HG03432 (cell line): Measurements from ENCODE around the gene MYRFL.
"Not testable (repeated sequence)": the region's sequence is repeated elsewhere in the genome, so short reads cannot be mapped to it uniquely, and the experiment has no call there.

ENCODE experiments used
- ATAC-seq: cut with Tn5 transposase; IDR thresholded peaks from one replicate; pipeline ENCODE4 v1.9.1; 2021; ENCODE audit warnings: mild to moderate bottlenecking, moderate library complexity; ENCODE audit not compliant: unreplicated experiment

The MYRFL gene

DNA sequence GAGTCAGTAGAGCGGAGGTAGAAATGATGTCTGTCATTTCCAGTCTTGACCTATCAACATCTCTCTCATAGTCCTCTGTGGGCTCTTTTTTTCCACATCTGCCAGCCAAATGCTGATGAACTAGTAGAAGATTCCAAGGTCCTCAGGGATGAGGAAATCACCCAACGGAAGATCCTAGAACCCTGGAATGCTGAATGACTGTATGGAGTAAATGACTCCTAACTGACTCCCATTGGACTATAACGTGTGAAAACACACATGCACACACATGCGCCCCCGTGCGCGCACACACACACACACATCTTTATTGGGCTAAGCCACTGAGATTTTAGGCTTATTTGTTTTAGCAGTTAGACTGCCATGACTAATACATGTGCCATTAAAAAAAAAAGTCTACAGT is 159.2 kb downstream of the MYRFL start:
- ATAC-seq = no peak

- peak; percentile 84 for ATAC-seq
Measured at GRCh38 chr12:69985656-69986055, 160.6 kb downstream of the MYRFL start.

DNA sequence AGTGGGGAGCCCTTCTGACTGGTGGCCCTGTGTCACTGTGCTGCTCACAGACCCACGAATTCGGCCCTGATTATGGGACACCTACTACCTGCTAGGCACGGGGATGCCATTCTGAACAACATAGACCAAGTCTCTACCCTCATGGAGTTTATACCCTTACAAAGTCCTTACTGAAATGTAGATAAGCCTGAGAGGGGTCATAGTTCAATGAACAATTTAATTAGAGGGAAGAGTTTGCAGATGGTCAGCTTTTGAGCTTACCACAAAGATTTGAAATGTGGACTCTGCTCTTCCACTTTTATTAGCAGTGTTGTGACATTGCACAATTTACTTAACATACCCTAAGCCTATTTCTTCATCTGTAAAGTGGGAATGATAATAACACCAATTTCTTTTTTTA is 161.1 kb downstream of the MYRFL start:
- peak; percentile 13 for ATAC-seq

DNA sequence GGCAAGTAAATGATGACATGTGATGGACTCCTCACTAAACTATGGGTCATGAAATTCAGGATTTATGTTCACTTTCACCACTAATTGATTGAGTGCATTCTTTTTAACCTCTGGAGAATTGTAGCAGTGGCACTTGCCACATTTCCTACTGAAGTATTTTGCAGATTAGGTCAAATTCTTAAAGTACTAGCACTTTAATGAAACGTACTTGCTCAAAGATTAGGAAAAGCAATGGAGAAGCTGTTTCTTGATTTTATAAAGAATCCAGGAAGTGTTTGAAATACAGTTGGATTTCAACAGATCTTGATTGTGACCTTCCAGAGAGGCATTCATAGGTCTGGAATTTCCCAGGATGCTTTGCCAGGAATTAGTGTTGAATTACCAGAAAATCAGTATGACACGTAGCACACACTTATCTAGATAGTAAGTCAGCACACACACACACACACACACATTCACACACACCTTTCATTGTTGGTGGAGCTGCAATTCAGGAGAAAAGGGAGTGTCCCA is 162.6 kb downstream of the MYRFL start:
- no peak for ATAC-seq

DNA sequence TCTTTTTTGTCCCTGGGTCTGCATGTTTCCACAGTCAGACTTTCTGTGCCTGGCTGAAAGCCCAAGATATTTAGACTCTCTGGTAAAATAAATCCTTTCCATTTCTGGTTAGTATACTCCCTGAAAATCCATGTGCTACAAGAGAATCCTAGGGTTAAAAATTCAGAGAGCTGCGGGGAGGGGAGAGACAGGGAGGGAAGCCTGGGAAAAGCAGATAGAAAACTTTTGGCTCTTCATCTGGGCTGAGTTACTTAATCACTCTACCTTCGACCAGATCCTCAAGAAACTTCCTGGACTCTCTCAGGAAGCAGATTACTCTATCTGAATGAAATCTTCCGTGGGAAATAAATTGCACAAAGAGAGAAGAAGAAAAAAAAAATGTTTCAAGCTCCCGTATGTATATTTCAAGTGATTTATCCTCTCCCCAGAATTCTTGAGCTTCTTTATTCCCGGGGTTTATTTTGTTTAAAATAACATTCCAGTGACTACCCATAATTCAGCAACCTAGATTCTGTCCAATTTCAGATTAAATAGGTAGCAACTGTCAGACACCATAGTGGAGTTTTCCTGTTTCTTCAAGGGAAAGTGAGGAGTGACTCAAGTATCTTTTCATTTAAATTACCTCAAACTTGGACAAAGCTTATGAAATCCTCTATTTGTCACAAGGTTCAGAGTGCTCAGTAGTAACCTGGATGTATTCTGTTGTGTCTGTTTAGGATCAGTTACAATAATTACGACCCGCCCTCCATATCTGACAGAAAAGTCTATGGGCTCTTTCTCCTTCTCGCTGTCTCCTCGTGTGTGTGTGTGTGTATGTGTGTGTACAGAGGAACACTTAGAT is 163.7 kb downstream of the MYRFL start:
- ATAC-seq = no peak

DNA sequence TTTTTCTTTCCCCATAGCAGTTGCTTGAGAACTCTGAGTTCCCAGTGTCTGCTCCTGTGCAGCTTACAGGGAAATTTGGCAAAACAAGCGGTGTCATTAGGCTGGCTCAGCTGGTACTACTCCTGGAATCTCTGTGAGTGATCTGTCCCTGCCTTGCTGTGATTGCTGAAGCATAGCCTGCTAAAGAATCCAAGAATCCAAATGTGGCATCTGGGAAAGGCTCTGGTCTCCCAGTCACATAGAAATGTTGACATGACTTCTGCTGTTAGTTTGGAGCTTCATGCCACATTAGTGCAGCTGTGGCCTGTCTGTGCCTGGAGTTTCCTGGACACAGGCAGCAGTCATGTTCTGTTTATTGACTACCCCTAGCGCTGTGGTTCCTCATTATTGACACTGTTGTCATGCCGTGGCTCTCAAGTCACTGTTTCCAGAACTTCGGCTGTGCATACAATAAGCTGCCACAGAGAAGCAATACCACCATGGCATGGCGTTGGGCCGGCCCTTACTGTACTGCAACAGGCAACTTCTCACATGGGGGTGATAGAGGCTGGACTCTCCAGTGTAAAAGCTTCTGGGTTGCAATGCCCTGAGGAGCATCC is 166.8 kb downstream of the MYRFL start:
- no peak for ATAC-seq

DNA sequence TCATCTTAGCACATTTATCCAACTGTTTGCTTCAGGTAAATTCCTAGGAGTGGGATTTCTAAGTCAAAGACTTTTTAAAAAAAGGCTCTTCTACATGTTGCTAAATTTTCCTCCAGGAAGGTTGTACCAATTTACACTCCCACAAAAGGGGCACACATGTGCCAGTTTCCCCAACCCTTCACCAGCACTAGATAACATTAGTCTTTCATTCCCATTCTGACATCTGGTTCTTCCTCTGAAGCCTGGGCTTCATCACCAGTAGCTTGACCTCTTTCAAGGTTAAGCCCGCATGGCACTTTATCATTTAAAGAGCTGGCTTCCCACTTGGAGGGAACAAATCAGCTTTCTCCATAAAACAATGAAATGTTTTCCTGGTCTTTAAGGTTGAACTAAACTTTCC is 168.4 kb downstream of the MYRFL start:
- ATAC-seq = no peak

- ATAC-seq = not testable (repeated sequence)
Measured at GRCh38 chr12:69994086-69994485, 169.1 kb downstream of the MYRFL start.

DNA sequence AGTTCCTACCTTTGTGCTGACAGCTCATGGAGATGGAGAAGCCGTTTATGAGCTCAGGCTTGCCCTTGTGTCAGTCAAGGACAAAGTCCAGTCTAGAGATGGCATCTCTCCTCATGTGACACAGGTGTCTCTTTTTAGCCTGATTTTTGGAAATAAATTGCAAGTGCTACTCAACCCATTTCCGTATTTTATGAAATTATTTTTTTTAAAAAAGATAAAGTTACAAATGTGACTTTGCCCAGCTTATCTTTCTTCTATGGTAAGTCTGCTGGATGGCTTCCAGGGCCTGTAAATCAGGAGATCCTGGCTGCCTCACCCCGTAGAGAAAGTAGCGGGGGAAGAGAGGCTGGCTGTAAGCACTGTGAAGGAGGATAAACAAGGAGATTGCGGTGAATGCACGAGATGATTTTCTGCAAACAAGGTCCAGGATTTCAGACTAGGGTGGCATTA is 169.7 kb downstream of the MYRFL start:
- no peak for ATAC-seq

- no peak for ATAC-seq
Measured at GRCh38 chr12:69996241-69996640, 171.2 kb downstream of the MYRFL start.

GRCh38 chr12:69996722-69997121 is 171.7 kb downstream of the MYRFL start:
- ATAC-seq = no peak

- no peak for ATAC-seq
Measured at GRCh38 chr12:69998011-69998410, 173.0 kb downstream of the MYRFL start.

- no peak for ATAC-seq
Measured at GRCh38 chr12:69998922-69999321, 173.9 kb downstream of the MYRFL start.

GRCh38 chr12:69999561-69999960 is 174.5 kb downstream of the MYRFL start:
- ATAC-seq = no peak

GRCh38 chr12:70002097-70002911 is 177.3 kb downstream of the MYRFL start:
- no peak for ATAC-seq

GRCh38 chr12:70002912-70003255 is 177.9 kb downstream of the MYRFL start:
- ATAC-seq = no peak

DNA sequence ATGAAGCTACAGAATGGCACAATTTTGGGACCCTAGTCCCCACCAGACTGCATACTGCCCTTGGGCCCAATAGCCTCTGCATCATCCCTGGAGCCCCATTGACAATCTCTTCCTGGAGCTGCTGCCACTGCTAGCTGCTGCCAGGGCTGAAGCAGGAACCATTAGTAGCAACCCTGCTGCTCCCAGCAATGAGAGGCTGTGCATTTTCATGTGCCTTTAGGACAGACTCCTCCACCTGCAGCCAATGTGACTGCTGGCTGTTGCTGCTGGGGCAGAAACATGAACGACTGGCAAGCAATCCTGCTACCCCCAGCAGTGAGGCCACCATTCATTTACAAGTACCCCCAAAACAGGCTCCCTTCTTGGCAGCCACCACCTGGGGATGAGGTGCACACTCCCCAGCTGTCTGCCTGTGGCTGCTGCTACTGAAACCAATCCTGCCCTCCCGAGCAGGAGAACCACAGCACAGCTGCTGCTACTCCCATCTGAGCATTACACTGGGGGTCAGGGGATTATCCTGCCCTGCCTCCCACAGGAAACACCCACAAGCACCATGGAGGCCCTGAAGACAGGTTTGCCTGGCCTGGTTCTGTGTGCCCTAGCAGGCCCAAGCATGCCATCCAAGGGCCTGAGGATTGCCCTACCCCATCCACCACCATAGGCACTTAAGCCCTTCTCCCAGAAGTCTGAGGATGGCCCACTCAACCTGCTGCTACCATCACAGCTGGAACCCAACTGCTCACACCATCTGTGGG is 181.0 kb downstream of the MYRFL start:
- no peak for ATAC-seq

DNA sequence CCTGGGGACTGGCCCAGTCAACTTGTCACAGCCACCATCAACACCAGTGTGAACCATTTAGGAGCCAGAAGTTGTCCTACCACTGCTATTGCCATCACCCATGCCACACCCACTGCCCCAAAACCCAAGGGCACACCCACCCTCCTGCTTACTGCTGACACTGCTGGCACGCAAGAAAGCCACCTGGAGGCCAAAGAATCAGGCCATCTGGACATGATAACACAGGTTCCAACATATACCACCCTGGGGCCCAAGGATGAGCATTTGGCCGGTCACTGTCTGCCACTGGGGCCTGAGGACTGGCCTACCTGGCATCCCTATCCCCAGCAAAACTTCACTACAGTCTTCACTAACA is 181.6 kb downstream of the MYRFL start:
- no peak for ATAC-seq

DNA sequence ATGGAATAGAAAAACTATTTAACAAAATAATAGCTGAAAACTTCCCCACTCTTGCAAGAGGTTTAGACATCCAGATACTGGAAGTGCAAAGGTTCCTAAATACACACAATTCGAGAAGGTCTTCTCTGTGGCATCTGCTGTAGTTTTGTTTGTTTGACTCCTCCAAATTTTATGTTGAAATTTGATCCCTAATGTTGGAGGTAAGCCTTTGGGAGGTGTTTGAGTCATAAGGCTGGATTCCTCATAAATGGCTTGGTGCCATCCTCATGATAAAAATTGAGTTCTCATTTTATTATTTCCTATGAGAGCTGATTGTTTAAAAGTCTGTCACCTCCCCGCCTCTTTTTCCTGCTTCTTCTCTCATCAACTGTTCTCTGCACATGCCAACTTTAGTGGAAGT is 182.7 kb downstream of the MYRFL start:
- no peak for ATAC-seq
